Astrocyte (in vitro differentiated cells and primary cell): ENCODE data around the gene KCND2. TPM values are rescaled to one million over a fixed set of nuclear protein-coding genes. Genes with fewer than 3 reads are reported as not detected.
A peak's percentile ranks its signal among the peaks of the same experiment; 100 is the strongest.

Experiments
- DNase-seq: peaks from one replicate; pipeline ENCODE4 v3.0.0-alpha.2; 2010; ENCODE audit warnings: low read depth
- FAIRE-seq: peaks from 2 replicates; lab custom pipeline; 2011; peaks lifted over from hg19 to GRCh38; lab: Jason Lieb, UNC
- H2AFZ ChIP-seq: 2 replicates; pipeline ENCODE4 v1.6.0; 2012; ENCODE audit warnings: low read depth, low read length, inconsistent platforms
- H3K27ac ChIP-seq: 2 replicates; pipeline ENCODE4 v1.5.1; 2011; ENCODE audit warnings: low read depth, low read length, inconsistent platforms
- H3K27me3 ChIP-seq: 2 replicates; pipeline ENCODE4 v1.6.0; 2011; ENCODE audit warnings: low read length, inconsistent platforms; ENCODE audit not compliant: insufficient read depth
- H3K36me3 ChIP-seq: 2 replicates; pipeline ENCODE4 v1.5.1; 2011; ENCODE audit warnings: low read length, inconsistent platforms; ENCODE audit not compliant: insufficient read depth
- H3K4me1 ChIP-seq: 2 replicates; pipeline ENCODE4 v1.5.1; 2011; ENCODE audit warnings: low read length, inconsistent platforms; ENCODE audit not compliant: insufficient read depth
- H3K4me2 ChIP-seq: 2 replicates; pipeline ENCODE4 v1.6.0; 2012; ENCODE audit warnings: low read length, inconsistent platforms
- H3K4me3 ChIP-seq: 2 replicates; pipeline ENCODE4 v1.5.1; 2011; ENCODE audit warnings: low read depth, mild to moderate bottlenecking, low read length, inconsistent platforms; ENCODE audit not compliant: insufficient read depth
- H3K79me2 ChIP-seq: 2 replicates; pipeline ENCODE4 v1.6.0; 2012; ENCODE audit warnings: mild to moderate bottlenecking, low read length, inconsistent platforms; ENCODE audit not compliant: insufficient read depth
- H3K9ac ChIP-seq: 2 replicates; pipeline ENCODE4 v1.6.0; 2012; ENCODE audit warnings: mild to moderate bottlenecking, low read length, inconsistent platforms
- H3K9me3 ChIP-seq: 2 replicates; pipeline ENCODE4 v1.5.1; 2012; ENCODE audit warnings: low read depth, mild to moderate bottlenecking, low read length, inconsistent platforms; ENCODE audit not compliant: insufficient read depth
- H4K20me1 ChIP-seq: 2 replicates; pipeline ENCODE4 v1.6.0; 2012; ENCODE audit warnings: low read length, inconsistent platforms; ENCODE audit not compliant: insufficient read depth
- H3K27ac Mint-ChIP-seq: one replicate; pipeline ENCODE4 v1.8.0; 2021; ENCODE audit warnings: mild to moderate bottlenecking, mixed read lengths; ENCODE audit not compliant: unreplicated experiment
- H3K27me3 Mint-ChIP-seq: one replicate; pipeline ENCODE4 v1.8.0; 2021; ENCODE audit warnings: low read depth, mixed read lengths; ENCODE audit not compliant: unreplicated experiment
- H3K36me3 Mint-ChIP-seq: one replicate; pipeline ENCODE4 v1.8.0; 2021; ENCODE audit warnings: low read depth, mixed read lengths; ENCODE audit not compliant: unreplicated experiment
- H3K4me1 Mint-ChIP-seq: one replicate; pipeline ENCODE4 v1.8.0; 2021; ENCODE audit warnings: low read depth, mixed read lengths; ENCODE audit not compliant: unreplicated experiment
- H3K4me3 Mint-ChIP-seq: one replicate; pipeline ENCODE4 v1.8.0; 2021; ENCODE audit warnings: mild to moderate bottlenecking, moderate library complexity, mixed read lengths; ENCODE audit not compliant: unreplicated experiment
- H3K9me3 Mint-ChIP-seq: one replicate; pipeline ENCODE4 v1.8.0; 2021; ENCODE audit warnings: mild to moderate bottlenecking, mixed read lengths; ENCODE audit not compliant: unreplicated experiment
- EZH2 ChIP-seq: IDR thresholded peaks from 2 replicates; pipeline ENCODE4 v1.6.1; 2012; ENCODE audit warnings: mild to moderate bottlenecking, low read length, inconsistent platforms; ENCODE audit not compliant: insufficient read depth
- total RNA-seq: library from RNA; stranded (reverse); gene quantifications from 2 replicates; pipeline ENCODE4 v1.2.1, GENCODE V29; 2021
- TF ChIP-seq, protein P1 (sequence below): IDR thresholded peaks from 2 replicates; pipeline ENCODE4 v1.5.1; 2011; ENCODE audit warnings: low read depth, mild to moderate bottlenecking, inconsistent platforms, low read length, moderate library complexity; ENCODE audit not compliant: insufficient read depth

The KCND2 gene
- total RNA-seq, 1 donor from 2014 or later, result 0.30 TPM

DNA sequence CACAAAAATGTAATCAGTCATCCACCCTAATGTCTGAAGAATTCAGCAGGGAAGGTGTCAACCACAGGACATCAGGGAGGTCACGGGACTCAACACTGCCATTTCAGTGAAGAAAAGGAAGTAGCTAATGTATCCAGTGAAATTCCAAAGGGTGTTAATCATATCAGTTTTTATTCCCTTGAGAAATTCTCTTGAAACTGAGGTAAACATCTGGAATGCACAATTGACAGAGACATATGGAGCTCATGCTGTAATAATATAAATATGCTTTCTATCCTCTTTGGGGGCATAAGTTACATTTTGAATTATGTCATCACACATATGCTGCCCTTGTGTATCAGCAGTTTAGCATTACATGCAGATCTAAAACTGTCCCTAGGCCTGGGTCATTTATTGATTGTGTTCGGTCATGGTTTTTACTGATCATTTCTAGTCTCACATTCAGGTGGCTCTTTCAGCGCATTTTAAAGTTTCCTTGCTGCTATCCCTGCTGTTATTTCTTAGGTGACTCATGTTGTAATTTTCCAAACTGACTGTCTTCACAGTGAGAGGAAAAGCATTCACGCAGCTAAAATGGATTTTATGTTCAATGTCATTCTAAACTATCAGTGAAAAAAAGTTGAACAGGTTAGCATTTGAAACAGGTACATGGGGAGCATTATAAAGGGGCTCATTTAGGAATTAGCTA lies 311.1 kb downstream of the KCND2 start:
- H3K4me1 ChIP-seq, result peaks cover 12% of the 10 kb centered on the region
- FAIRE-seq (peak; percentile 92), DNase-seq (peak; percentile 94)
- no peaks in the 10 kb centered on the region for H3K9me3 ChIP-seq
- peak overlapping the region; percentile 21 for H3K4me3 Mint-ChIP-seq
- TF ChIP-seq, protein P1, sequence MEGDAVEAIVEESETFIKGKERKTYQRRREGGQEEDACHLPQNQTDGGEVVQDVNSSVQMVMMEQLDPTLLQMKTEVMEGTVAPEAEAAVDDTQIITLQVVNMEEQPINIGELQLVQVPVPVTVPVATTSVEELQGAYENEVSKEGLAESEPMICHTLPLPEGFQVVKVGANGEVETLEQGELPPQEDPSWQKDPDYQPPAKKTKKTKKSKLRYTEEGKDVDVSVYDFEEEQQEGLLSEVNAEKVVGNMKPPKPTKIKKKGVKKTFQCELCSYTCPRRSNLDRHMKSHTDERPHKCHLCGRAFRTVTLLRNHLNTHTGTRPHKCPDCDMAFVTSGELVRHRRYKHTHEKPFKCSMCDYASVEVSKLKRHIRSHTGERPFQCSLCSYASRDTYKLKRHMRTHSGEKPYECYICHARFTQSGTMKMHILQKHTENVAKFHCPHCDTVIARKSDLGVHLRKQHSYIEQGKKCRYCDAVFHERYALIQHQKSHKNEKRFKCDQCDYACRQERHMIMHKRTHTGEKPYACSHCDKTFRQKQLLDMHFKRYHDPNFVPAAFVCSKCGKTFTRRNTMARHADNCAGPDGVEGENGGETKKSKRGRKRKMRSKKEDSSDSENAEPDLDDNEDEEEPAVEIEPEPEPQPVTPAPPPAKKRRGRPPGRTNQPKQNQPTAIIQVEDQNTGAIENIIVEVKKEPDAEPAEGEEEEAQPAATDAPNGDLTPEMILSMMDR, result no peak
- H3K27ac ChIP-seq, result peak overlapping the region; percentile 24
- peak overlapping the region; percentile 31 for H3K9ac ChIP-seq
- no peaks in the 10 kb centered on the region for H3K27me3 ChIP-seq
- no peaks in the 10 kb centered on the region for H3K79me2 ChIP-seq
- H3K27me3 Mint-ChIP-seq, result no peaks in the 10 kb centered on the region
- H3K4me1 Mint-ChIP-seq, result peaks cover 35% of the 10 kb centered on the region
- H3K4me2 ChIP-seq, result peak overlapping the region; percentile 51
- no peaks in the 10 kb centered on the region for H4K20me1 ChIP-seq
- no peaks in the 10 kb centered on the region for H3K36me3 ChIP-seq
- H3K36me3 Mint-ChIP-seq, result no peaks in the 10 kb centered on the region
- no peak overlapping the region for H2AFZ ChIP-seq
- H3K27ac Mint-ChIP-seq, result peak overlapping the region; percentile 93
- H3K4me3 ChIP-seq, result no peak overlapping the region
- H3K9me3 Mint-ChIP-seq, result no peaks in the 10 kb centered on the region

DNA sequence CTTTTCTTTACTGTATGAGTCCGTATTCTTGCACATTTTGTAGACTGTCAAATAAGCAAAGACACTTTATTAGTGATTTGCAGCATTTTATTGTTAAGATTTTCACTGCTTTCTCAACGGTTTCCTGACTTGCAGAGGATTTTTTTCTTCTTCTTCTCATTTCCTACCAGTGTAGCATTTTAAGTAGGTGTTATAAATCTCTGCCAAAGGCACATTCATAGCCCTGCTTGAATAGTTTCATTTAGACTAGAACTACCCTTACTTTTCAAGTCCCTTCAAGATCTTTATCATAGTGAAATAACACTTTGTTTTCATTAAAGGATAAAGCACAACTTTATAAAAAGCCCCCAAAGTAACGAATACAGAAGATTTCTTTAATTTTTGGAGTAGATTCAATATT lies 313.6 kb downstream of the KCND2 start:
- TF ChIP-seq EZH2, result no peak
- TF ChIP-seq, protein P1, result no peak

DNA sequence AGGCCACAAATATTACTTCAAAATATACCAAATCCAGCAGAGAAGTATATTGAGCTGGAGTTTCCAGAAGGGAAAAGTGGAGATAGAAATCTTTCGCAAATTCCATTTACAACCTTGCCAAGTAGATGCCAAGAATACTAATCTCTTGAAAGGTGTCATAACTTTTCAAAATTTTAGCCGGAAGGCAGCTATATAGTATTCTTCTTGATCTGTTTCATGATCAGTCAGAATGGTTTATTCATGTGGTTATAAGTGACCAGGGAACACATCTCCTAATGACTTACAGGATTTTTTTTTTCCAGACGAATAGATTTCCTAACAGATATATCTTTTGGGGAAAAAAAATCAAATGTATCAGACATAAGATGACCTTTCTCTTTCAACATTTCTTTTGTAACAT lies 314.3 kb downstream of the KCND2 start:
- Mint-ChIP-seq H3K9me3 (peaks cover 2% of the 10 kb centered on the region), H3K4me3 (no peak overlapping the region), H3K27ac (no peak overlapping the region), H3K4me1 (peaks cover 33% of the 10 kb centered on the region), H3K36me3 (no peaks in the 10 kb centered on the region), H3K27me3 (no peaks in the 10 kb centered on the region)
- H3K9me3 ChIP-seq, result no peaks in the 10 kb centered on the region
- no peak for FAIRE-seq
- H4K20me1 ChIP-seq, result no peaks in the 10 kb centered on the region
- H3K4me2 ChIP-seq, result no peak overlapping the region
- H3K36me3 ChIP-seq, result no peaks in the 10 kb centered on the region
- H3K4me3 ChIP-seq, result no peak overlapping the region
- TF ChIP-seq, protein P1, result no peak
- TF ChIP-seq EZH2, result no peak
- H3K27ac ChIP-seq, result no peak overlapping the region
- no peaks in the 10 kb centered on the region for H3K27me3 ChIP-seq
- peaks cover 12% of the 10 kb centered on the region for H3K4me1 ChIP-seq
- DNase-seq, result no peak
- no peak overlapping the region for H2AFZ ChIP-seq
- no peak overlapping the region for H3K9ac ChIP-seq
- no peaks in the 10 kb centered on the region for H3K79me2 ChIP-seq

More for the DNA sequence above, 313.6 kb downstream of the KCND2 start:
- H3K27ac ChIP-seq, result no peak overlapping the region
- no peaks in the 10 kb centered on the region for H3K27me3 ChIP-seq
- peaks cover 12% of the 10 kb centered on the region for H3K4me1 ChIP-seq
- H3K4me3 Mint-ChIP-seq, result no peak overlapping the region
- H3K79me2 ChIP-seq, result no peaks in the 10 kb centered on the region
- no peaks in the 10 kb centered on the region for H3K27me3 Mint-ChIP-seq
- peaks cover 35% of the 10 kb centered on the region for H3K4me1 Mint-ChIP-seq
- H4K20me1 ChIP-seq, result no peaks in the 10 kb centered on the region
- no peak overlapping the region for H3K27ac Mint-ChIP-seq
- FAIRE-seq (no peak), DNase-seq (peak; percentile 6)
- H3K36me3 ChIP-seq, result no peaks in the 10 kb centered on the region
- H3K9me3 ChIP-seq, result no peaks in the 10 kb centered on the region
- no peak overlapping the region for H3K4me3 ChIP-seq
- no peaks in the 10 kb centered on the region for H3K36me3 Mint-ChIP-seq
- no peak overlapping the region for H2AFZ ChIP-seq
- peaks cover 2% of the 10 kb centered on the region for H3K9me3 Mint-ChIP-seq
- H3K9ac ChIP-seq, result no peak overlapping the region
- H3K4me2 ChIP-seq, result no peak overlapping the region
